GM12874 (cell line): ENCODE data around the gene VDR.

Source experiments
- CTCF ChIP-seq: IDR thresholded peaks from 2 replicates; pipeline ENCODE4 v1.5.1; 2011; ENCODE audit warnings: low read depth, mild to moderate bottlenecking, control low read depth, low read length, moderate library complexity; ENCODE audit not compliant: insufficient read depth

VDR gene

GRCh38 chr12:47797441-47797840 lies 107.4 kb downstream of the VDR start:
- TF ChIP-seq CTCF: peak; percentile 68

- TF ChIP-seq CTCF: no peak
Measured at GRCh38 chr12:47795814-47796411, 108.9 kb downstream of the VDR start.

- no peak for TF ChIP-seq CTCF
Measured at GRCh38 chr12:47795121-47795813, 109.5 kb downstream of the VDR start.

- TF ChIP-seq CTCF: no peak
Measured at GRCh38 chr12:47794679-47795078, 110.1 kb downstream of the VDR start.

GRCh38 chr12:47793015-47793681 lies 111.6 kb downstream of the VDR start:
- no peak for TF ChIP-seq CTCF

- TF ChIP-seq CTCF: no peak
Measured at GRCh38 chr12:47791874-47792273, 112.9 kb downstream of the VDR start.
